Measurements from ENCODE around the gene IRAK1. TPM values are rescaled to one million over a fixed set of nuclear protein-coding genes. Genes with fewer than 3 reads are reported as not detected.

The IRAK1 gene
- total and polyA plus RNA-seq, 2 donors (not counting 3 experiments of a cell fraction or from before 2014, with no cell fraction given), result 63.6 to 138 TPM

DNA sequence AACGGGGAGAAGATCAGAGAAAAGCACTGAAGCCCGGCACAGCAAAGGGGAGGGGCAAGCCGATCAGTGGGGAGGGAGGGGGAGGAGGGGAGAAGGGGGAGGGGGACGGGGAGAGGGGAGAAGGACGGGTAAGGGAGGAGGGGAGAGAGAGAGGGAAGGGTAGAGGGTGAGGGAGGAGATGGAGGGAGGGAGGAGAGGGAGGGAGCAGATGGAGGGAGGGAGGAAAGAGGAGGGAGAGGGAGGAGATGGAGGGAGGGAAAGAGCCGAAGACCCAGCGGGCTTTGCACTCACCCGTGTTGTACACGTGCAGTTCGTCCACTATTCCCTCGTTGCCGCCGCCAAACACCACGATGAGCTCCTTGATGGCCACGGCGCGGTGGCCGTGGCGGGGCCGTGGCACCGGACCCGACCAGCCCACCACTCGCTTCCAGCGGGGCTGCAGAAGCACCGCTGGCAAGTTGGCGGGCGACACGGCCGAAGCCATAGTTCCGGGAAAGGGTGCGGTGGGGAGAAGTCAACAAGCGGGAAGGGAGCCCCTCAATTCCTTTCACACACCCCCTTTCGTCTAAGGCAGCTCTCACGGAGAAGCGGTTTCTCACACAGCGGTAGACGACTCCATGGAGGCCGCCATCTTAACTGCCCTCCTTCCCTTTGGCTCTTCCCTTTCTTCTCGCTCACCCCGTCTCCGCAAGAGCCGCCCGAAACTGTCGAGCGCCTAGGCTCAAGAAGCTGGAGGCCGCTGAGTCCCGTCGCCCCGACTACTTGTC is 49.2 kb downstream of the IRAK1 start:
- POLR2A ChIA-PET, result interaction anchor here (0.8 to 1.3 kb wide), 2 partner anchors 46 to 427 kb away, joined by 3 to 9 read pairs; partner anchors contain the start of gene RPL10
- dilution Hi-C loops (cut with MboI; ENCODE audit: extremely low pct_ligation_motif_present, low sequenced_read_pairs), result no loop called here
- TF ChIP-seq, protein P1, sequence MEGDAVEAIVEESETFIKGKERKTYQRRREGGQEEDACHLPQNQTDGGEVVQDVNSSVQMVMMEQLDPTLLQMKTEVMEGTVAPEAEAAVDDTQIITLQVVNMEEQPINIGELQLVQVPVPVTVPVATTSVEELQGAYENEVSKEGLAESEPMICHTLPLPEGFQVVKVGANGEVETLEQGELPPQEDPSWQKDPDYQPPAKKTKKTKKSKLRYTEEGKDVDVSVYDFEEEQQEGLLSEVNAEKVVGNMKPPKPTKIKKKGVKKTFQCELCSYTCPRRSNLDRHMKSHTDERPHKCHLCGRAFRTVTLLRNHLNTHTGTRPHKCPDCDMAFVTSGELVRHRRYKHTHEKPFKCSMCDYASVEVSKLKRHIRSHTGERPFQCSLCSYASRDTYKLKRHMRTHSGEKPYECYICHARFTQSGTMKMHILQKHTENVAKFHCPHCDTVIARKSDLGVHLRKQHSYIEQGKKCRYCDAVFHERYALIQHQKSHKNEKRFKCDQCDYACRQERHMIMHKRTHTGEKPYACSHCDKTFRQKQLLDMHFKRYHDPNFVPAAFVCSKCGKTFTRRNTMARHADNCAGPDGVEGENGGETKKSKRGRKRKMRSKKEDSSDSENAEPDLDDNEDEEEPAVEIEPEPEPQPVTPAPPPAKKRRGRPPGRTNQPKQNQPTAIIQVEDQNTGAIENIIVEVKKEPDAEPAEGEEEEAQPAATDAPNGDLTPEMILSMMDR (IDR thresholded peaks at IDR 0.05; ENCODE audit: extremely low read depth in 1 of 2, insufficient read depth in 1 of 2, low read depth in 1 of 2, low read length in 2 of 2), result no peak
- TF ChIP-seq GATA2 (IDR thresholded peaks at IDR 0.05; ENCODE audit: insufficient read depth, insufficient read length, low read depth, low read length), result no peak
- TF ChIP-seq POLR2AphosphoS5 (IDR thresholded peaks at IDR 0.05; ENCODE audit: insufficient read depth, low read depth, low read length), result no peak
- TF ChIP-seq, protein P2, sequence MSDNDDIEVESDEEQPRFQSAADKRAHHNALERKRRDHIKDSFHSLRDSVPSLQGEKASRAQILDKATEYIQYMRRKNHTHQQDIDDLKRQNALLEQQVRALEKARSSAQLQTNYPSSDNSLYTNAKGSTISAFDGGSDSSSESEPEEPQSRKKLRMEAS (IDR thresholded peaks at IDR 0.05; ENCODE audit: insufficient read depth, insufficient read length), result no peak
- TF ChIP-seq POLR2A (IDR thresholded peaks at IDR 0.05; ENCODE audit: low read depth, low read length), result no peak
- TF ChIP-seq JUN (IDR thresholded peaks at IDR 0.05; ENCODE audit: borderline replicate concordance, insufficient read depth, insufficient read length, low read depth), result no peak
- peak; percentile 14 for TF ChIP-seq MYC (IDR thresholded peaks at IDR 0.05; ENCODE audit: low read depth, low read length)
- Histone ChIP-seq H3K9me1 (replicated peaks; ENCODE audit: control insufficient read depth, extremely low read depth, insufficient read depth, low read length) (no peaks in the 10 kb centered on the region), H3K9me3 (replicated peaks; ENCODE audit: control insufficient read depth, insufficient read depth, low read length) (no peaks in the 10 kb centered on the region), H3K27me3 (ENCODE audit: control insufficient read depth in 2 of 2, insufficient read depth in 2 of 2, low read length in 2 of 2) (no peaks in the 10 kb centered on the region), H3K4me3 (replicated peaks in 1 of 3; ENCODE audit: insufficient read depth in 1 of 3, low read depth in 1 of 3, low read length in 3 of 3) (peak overlapping the region; percentile 68 to 76 (median 74)), H2AFZ (ENCODE audit: low read depth, low read length) (no peak overlapping the region), H3K4me2 (ENCODE audit: insufficient read depth, low read length) (no peak overlapping the region), H3K36me3 (ENCODE audit: control insufficient read depth in 2 of 2, extremely low read depth in 1 of 2, insufficient read depth in 2 of 2, low read length in 2 of 2) (no peaks in the 10 kb centered on the region), H3K9ac (replicated peaks; ENCODE audit: extremely low read depth, insufficient read depth, low read length) (peak overlapping the region; percentile 97), H3K79me2 (ENCODE audit: control insufficient read depth, insufficient read depth, low read length) (peaks cover 58% of the 10 kb centered on the region), H3K27ac (ENCODE audit: insufficient read depth, low read depth, low read length) (peak overlapping the region; percentile 98), H3K4me1 (ENCODE audit: control insufficient read depth, extremely low read depth, insufficient read depth, low read length) (peaks cover 45% of the 10 kb centered on the region), H4K20me1 (replicated peaks; ENCODE audit: control insufficient read depth, extremely low read depth, insufficient read depth, low read length) (no peaks in the 10 kb centered on the region)
- CTCF ChIA-PET, result interaction anchor here (1.0 to 1.2 kb wide), 2 partner anchors 10 to 404 kb away, joined by 3 read pairs; partner anchors contain the start of gene FLNA
- no peak for DNase-seq (ENCODE audit: low read depth, low spot score)
- intact Hi-C loops (cut with micrococcal nuclease), result loop anchor here (1.0 kb wide), 2 partner anchors 127 to 408 kb away; partner anchors contain the start of gene MECP2
- no peak for FAIRE-seq
- TSS peak; percentile 29 for BruUV-seq (replicated peaks)

Measured in endothelial cell of umbilical vein (primary cell).